ENCODE results near the gene ING5.
"Not testable (repeated sequence)": the region's sequence is repeated elsewhere in the genome, so short reads cannot be mapped to it uniquely, and the experiment has no call there.

Gene ING5

GRCh38 chr2:241759067-241759807, 57.4 kb downstream of the ING5 start:
- no peak for DNase-seq

DNA sequence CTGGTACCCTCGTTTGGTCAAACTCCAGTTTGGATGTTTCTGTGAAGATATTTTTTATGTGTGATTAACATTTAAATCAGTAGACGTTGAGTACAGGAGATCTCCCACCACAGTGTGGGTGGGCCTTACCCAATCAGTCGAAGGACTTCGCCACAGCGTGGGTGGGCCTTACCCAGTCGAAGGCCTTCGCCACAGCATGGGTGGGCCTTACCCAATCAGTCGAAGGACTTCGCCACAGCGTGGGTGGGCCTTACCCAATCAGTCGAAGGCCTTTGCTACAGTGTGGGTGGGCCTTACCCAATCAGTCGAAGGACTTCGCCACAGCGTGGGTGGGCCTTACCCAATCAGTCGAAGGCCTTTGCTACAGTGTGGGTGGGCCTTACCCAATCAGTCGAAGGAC, 58.1 kb downstream of the ING5 start:
- not testable (repeated sequence) for DNase-seq

- DNase-seq: no peak
These were observed 58.5 kb downstream of the ING5 start for GRCh38 chr2:241760301-241760771.

GRCh38 chr2:241762321-241762932, 60.6 kb downstream of the ING5 start:
- DNase-seq: no peak

DNA sequence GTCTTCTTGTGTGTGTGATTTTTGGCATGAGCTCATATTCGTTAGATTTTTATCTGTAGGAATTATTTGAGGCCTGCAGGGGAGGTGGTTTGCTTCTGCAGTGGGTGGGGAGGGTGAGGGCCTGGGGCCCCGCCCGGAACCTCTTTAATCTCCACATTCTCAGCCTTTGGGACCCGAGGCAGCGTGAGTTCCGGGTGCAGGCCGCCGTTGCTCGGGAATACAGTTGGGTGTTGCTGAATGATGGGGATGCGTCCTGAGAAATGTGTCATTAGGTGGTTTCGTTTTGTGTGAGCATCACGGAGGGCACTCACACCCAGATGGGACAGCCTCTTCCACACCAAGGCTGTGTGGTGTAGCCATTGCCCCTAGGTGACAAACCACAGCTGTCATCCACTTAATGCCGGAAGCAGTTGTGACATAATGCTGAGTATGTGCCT, 61.1 kb downstream of the ING5 start:
- DNase-seq: no peak

- DNase-seq: no peak
These were observed 61.9 kb downstream of the ING5 start for GRCh38 chr2:241763551-241764274.

- DNase-seq: no peak
These were observed 62.7 kb downstream of the ING5 start for GRCh38 chr2:241764275-241765241.

GRCh38 chr2:241767464-241768250, 65.8 kb downstream of the ING5 start:
- DNase-seq: no peak

DNA sequence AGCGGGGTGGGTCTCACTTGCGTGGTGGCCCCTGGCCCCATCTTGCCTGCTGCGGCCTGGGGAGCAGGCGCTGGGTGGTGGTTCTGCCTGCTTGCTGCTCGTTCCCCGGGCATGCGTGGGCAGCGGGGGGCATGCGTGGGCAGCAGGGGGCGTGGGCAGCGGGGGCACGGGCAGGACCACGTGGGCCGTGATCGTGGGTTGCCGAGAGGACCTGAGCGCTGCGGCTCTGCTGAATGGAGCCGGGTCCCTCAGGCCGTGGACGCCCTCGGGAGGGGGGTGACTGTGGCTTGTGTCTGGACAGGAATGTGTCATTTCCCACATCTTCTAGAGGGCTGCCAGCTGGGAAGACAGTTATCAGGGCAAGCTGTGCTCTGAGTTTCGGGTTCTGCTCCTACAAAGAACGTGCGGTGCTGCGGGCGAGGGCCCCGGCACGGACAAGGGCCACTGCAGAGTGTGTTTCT, 66.4 kb downstream of the ING5 start:
- no peak for DNase-seq

DNA sequence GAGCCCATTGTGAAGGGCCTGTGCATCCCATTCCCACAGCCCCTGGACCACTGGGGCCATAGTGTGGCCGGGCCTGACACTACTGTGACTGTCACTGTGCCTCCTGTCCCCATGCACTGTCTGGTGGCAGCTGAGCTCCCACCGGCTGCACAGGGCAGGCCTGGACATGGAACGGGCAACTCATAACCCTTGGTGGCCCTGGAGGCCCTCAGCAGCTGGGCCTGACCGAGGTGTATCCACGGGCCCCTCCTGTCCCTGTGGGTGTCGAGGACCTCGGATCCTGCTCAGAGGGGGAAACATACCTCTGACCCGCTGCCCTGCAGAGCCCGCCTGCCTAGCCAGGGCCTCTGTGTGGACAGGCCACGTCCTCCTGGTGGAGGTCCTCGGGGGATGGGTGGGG, 67.0 kb downstream of the ING5 start:
- no peak for DNase-seq

DNA sequence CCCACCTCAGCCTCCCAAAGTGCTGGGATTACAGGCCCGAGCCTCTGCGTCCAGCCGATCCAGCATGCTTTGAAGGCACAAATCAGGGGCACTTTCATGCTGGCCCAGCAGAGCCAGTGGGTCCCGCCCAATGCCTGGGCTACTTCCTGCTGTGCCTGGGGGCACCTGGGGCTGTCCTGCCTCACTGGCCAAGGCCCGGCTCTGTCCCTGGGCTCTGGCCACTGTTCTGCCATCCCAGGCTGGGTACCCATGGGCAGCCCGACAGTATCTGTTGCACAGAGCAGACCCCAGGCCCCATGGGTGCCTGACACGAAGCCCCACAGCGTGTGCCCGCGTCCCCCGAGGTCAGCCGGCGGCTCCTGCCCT, 68.0 kb downstream of the ING5 start:
- no peak for DNase-seq

- no peak for DNase-seq
These were observed 68.5 kb downstream of the ING5 start for GRCh38 chr2:241770185-241770935.

DNA sequence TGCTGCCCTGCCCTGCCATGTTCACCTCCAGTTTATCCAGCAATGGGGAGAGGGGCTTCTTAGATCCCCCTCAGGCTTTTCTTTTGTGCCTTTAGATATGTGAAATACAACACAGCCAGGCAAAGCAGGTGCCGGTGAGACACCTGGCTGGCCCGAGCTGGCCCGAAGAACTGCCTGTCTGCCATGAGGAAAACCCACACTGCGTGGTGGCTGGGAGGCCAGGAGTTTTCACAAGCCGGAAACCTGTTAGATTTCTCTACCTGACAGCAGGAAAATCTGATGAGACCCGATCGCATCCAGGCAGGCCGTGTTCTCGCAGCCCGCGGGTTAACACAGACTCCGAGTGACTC, 69.1 kb downstream of the ING5 start:
- no peak for DNase-seq

GRCh38 chr2:241771286-241772062, 69.6 kb downstream of the ING5 start:
- DNase-seq: peak in 3 of 56 donors; percentile 5 to 40 (median 16)

- no peak for DNase-seq
These were observed 70.2 kb downstream of the ING5 start for GRCh38 chr2:241772063-241772499.

- no peak for DNase-seq
These were observed 71.9 kb downstream of the ING5 start for GRCh38 chr2:241773511-241774418.

- no peak for DNase-seq
These were observed 72.8 kb downstream of the ING5 start for GRCh38 chr2:241774419-241775222.
